Neural progenitor cell (in vitro differentiated cells): ENCODE data around the gene DLG2. TPM values are rescaled to one million over a fixed set of nuclear protein-coding genes. Genes with fewer than 3 reads are reported as not detected.

Experiments
- DNase-seq: peaks from one replicate; pipeline ENCODE4 v3.0.0-alpha.2; 2016; ENCODE audit warnings: low spot score
- H2AFZ ChIP-seq: fragments of 200-600 bp; sonication (generic); replicated peaks from 2 replicates; pipeline ENCODE4 v1.6.1; 2016; ENCODE audit warnings: antibody characterized with exemption
- H3F3A ChIP-seq: fragments of 200-600 bp; sonication (generic); 2 replicates; pipeline ENCODE4 v1.6.1; 2016; ENCODE audit warnings: antibody characterized with exemption, low read depth
- H3K27ac ChIP-seq: fragments of 200-600 bp; sonication (generic); 2 replicates; pipeline ENCODE4 v1.5.1; 2016; ENCODE audit warnings: mild to moderate bottlenecking
- H3K27me3 ChIP-seq: fragments of 200-600 bp; sonication (generic); 2 replicates; pipeline ENCODE4 v1.6.1; 2016; ENCODE audit warnings: mild to moderate bottlenecking, moderate library complexity
- H3K36me3 ChIP-seq: fragments of 200-600 bp; sonication (generic); 2 replicates; pipeline ENCODE4 v1.5.1; 2016
- H3K4me1 ChIP-seq: fragments of 200-600 bp; sonication (generic); 2 replicates; pipeline ENCODE4 v1.6.1; 2016; ENCODE audit warnings: mixed run types
- H3K4me2 ChIP-seq: fragments of 200-600 bp; sonication (generic); 2 replicates; pipeline ENCODE4 v1.6.1; 2016
- H3K4me3 ChIP-seq: fragments of 200-600 bp; sonication (generic); 2 replicates; pipeline ENCODE4 v1.5.1; 2016
- H3K79me2 ChIP-seq: fragments of 200-600 bp; sonication (generic); 2 replicates; pipeline ENCODE4 v1.6.1; 2016; ENCODE audit warnings: low read depth
- H3K9ac ChIP-seq: fragments of 200-600 bp; sonication (generic); 2 replicates; pipeline ENCODE4 v1.6.1; 2016
- H3K9me3 ChIP-seq: fragments of 200-600 bp; sonication (generic); 2 replicates; pipeline ENCODE4 v1.5.1; 2016; ENCODE audit warnings: low read depth
- H4K20me1 ChIP-seq: fragments of 200-600 bp; sonication (generic); 2 replicates; pipeline ENCODE4 v1.6.1; 2016; ENCODE audit warnings: low read depth
- H3K27ac Mint-ChIP-seq: 3 replicates; pipeline ENCODE4 v1.8.0; 2021; ENCODE audit warnings: mixed read lengths
- H3K27me3 Mint-ChIP-seq: 2 replicates; pipeline ENCODE4 v1.8.0; 2022; ENCODE audit warnings: low read depth, mild to moderate bottlenecking, inconsistent platforms, moderate library complexity, mixed read lengths; ENCODE audit not compliant: insufficient read depth
- H3K36me3 Mint-ChIP-seq: 3 replicates; pipeline ENCODE4 v1.8.0; 2021; ENCODE audit warnings: mixed read lengths
- H3K4me1 Mint-ChIP-seq: 3 replicates; pipeline ENCODE4 v1.8.0; 2021; ENCODE audit warnings: mixed read lengths
- H3K4me3 Mint-ChIP-seq: 3 replicates; pipeline ENCODE4 v1.8.0; 2021; ENCODE audit warnings: mild to moderate bottlenecking, moderate library complexity, mixed read lengths
- H3K9me3 Mint-ChIP-seq: 3 replicates; pipeline ENCODE4 v1.8.0; 2020; ENCODE audit warnings: mixed read lengths
- EZH2 ChIP-seq: fragments of 200-600 bp; sonication (generic); IDR thresholded peaks from 2 replicates; pipeline ENCODE4 v1.6.1; 2017; ENCODE audit warnings: antibody characterized with exemption, mild to moderate bottlenecking, moderate library complexity
- EZH2phosphoT487 ChIP-seq: fragments of 200-600 bp; sonication (generic); IDR thresholded peaks from 2 replicates; pipeline ENCODE4 v1.6.1; 2017; ENCODE audit warnings: antibody characterized with exemption
- total RNA-seq: library from RNA; depleted of rRNA; stranded (reverse); fragments of >200 nt; gene quantifications from 2 replicates; pipeline ENCODE4 v1.2.3, GENCODE V29; 2015; ENCODE audit warnings: low replicate concordance
- TF ChIP-seq, protein P1 (sequence below): fragments of 200-600 bp; sonication (generic); IDR thresholded peaks from 2 replicates; pipeline ENCODE4 v1.5.1; 2017; ENCODE audit warnings: antibody characterized with exemption, mild to moderate bottlenecking

Gene DLG2
- total RNA-seq, 1 donor from 2014 or later = 7.5 TPM

GRCh38 chr11:85105868-85106267 is 521.3 kb downstream of the DLG2 start:
- Histone ChIP-seq H3K4me2 (no peak overlapping the region), H3K4me3 (no peak overlapping the region), H3K9me3 (no peaks in the 10 kb centered on the region), H3K27me3 (no peaks in the 10 kb centered on the region), H4K20me1 (no peaks in the 10 kb centered on the region), H3K27ac (no peak overlapping the region), H2AFZ (no peak overlapping the region), H3K79me2 (no peaks in the 10 kb centered on the region), H3K4me1 (no peaks in the 10 kb centered on the region), H3K9ac (no peak overlapping the region), H3K36me3 (no peaks in the 10 kb centered on the region), H3F3A (no peaks in the 10 kb centered on the region)
- H3K36me3 Mint-ChIP-seq = no peaks in the 10 kb centered on the region
- DNase-seq = no peak
- no peaks in the 10 kb centered on the region for H3K4me1 Mint-ChIP-seq
- no peak overlapping the region for H3K27ac Mint-ChIP-seq
- no peaks in the 10 kb centered on the region for H3K9me3 Mint-ChIP-seq
- H3K27me3 Mint-ChIP-seq = no peaks in the 10 kb centered on the region
- H3K4me3 Mint-ChIP-seq = no peak overlapping the region
- TF ChIP-seq, protein P1, sequence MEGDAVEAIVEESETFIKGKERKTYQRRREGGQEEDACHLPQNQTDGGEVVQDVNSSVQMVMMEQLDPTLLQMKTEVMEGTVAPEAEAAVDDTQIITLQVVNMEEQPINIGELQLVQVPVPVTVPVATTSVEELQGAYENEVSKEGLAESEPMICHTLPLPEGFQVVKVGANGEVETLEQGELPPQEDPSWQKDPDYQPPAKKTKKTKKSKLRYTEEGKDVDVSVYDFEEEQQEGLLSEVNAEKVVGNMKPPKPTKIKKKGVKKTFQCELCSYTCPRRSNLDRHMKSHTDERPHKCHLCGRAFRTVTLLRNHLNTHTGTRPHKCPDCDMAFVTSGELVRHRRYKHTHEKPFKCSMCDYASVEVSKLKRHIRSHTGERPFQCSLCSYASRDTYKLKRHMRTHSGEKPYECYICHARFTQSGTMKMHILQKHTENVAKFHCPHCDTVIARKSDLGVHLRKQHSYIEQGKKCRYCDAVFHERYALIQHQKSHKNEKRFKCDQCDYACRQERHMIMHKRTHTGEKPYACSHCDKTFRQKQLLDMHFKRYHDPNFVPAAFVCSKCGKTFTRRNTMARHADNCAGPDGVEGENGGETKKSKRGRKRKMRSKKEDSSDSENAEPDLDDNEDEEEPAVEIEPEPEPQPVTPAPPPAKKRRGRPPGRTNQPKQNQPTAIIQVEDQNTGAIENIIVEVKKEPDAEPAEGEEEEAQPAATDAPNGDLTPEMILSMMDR = no peak
- TF ChIP-seq EZH2 (no peak), EZH2phosphoT487 (no peak)

GRCh38 chr11:85099522-85099921 is 527.6 kb downstream of the DLG2 start:
- no peak for TF ChIP-seq EZH2phosphoT487
- no peak for TF ChIP-seq EZH2
- TF ChIP-seq, protein P1 = no peak

GRCh38 chr11:85098996-85099395 is 528.1 kb downstream of the DLG2 start:
- no peaks in the 10 kb centered on the region for H3F3A ChIP-seq
- no peaks in the 10 kb centered on the region for H3K4me1 ChIP-seq
- Mint-ChIP-seq H3K27ac (no peak overlapping the region), H3K27me3 (peaks cover 2% of the 10 kb centered on the region), H3K36me3 (no peaks in the 10 kb centered on the region), H3K4me3 (no peak overlapping the region), H3K4me1 (no peaks in the 10 kb centered on the region), H3K9me3 (no peaks in the 10 kb centered on the region)
- no peak for DNase-seq
- H3K36me3 ChIP-seq = no peaks in the 10 kb centered on the region
- H3K9me3 ChIP-seq = no peaks in the 10 kb centered on the region
- no peaks in the 10 kb centered on the region for H3K27me3 ChIP-seq
- no peaks in the 10 kb centered on the region for H4K20me1 ChIP-seq
- no peak overlapping the region for H3K4me3 ChIP-seq
- H3K79me2 ChIP-seq = no peaks in the 10 kb centered on the region
- H3K27ac ChIP-seq = no peak overlapping the region
- H3K9ac ChIP-seq = no peak overlapping the region
- TF ChIP-seq EZH2 (no peak), EZH2phosphoT487 (no peak)
- TF ChIP-seq, protein P1 = no peak
- H2AFZ ChIP-seq = no peak overlapping the region
- H3K4me2 ChIP-seq = no peak overlapping the region

More at GRCh38 chr11:85099522-85099921, 527.6 kb downstream of the DLG2 start:
- no peaks in the 10 kb centered on the region for H3K9me3 ChIP-seq
- no peaks in the 10 kb centered on the region for H3K36me3 Mint-ChIP-seq
- H3K9ac ChIP-seq = no peak overlapping the region
- peaks cover 2% of the 10 kb centered on the region for H3K27me3 Mint-ChIP-seq
- no peaks in the 10 kb centered on the region for H3K27me3 ChIP-seq
- no peaks in the 10 kb centered on the region for H3K9me3 Mint-ChIP-seq
- no peak overlapping the region for H3K4me2 ChIP-seq
- H3K27ac Mint-ChIP-seq = no peak overlapping the region
- H3K36me3 ChIP-seq = no peaks in the 10 kb centered on the region
- no peaks in the 10 kb centered on the region for H4K20me1 ChIP-seq
- H3F3A ChIP-seq = no peaks in the 10 kb centered on the region
- H3K4me3 ChIP-seq = no peak overlapping the region
- H3K4me1 ChIP-seq = no peaks in the 10 kb centered on the region
- no peak overlapping the region for H3K27ac ChIP-seq
- H2AFZ ChIP-seq = no peak overlapping the region
- no peaks in the 10 kb centered on the region for H3K79me2 ChIP-seq
- no peak for DNase-seq
- H3K4me3 Mint-ChIP-seq = no peak overlapping the region
- no peaks in the 10 kb centered on the region for H3K4me1 Mint-ChIP-seq

DNA sequence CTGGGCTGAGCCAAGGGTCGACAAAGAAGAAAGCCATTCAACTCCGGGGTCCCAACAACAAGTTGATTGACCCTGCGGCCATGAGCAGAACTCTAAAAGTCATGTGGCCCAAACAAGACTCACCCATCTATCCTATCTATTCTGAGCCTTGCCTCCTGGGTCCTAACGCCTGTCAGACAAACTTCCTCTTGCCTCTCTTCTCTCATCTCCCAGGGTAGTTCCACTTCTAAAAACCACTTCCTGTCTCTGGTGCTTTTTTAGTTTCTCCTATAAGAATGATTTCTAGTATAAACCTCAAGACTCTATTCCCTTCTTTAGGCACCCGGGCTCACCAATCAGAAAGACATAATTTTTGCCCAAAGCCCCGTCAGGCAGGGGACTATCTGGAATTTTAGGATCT is 530.2 kb downstream of the DLG2 start:
- Histone ChIP-seq H3K4me3 (no peak overlapping the region), H3K36me3 (no peaks in the 10 kb centered on the region), H2AFZ (no peak overlapping the region), H3K9me3 (no peaks in the 10 kb centered on the region), H3K4me1 (no peaks in the 10 kb centered on the region), H4K20me1 (no peaks in the 10 kb centered on the region), H3K27me3 (no peaks in the 10 kb centered on the region), H3K79me2 (no peaks in the 10 kb centered on the region), H3K4me2 (no peak overlapping the region), H3F3A (no peaks in the 10 kb centered on the region), H3K27ac (no peak overlapping the region), H3K9ac (no peak overlapping the region)
- H3K36me3 Mint-ChIP-seq = no peaks in the 10 kb centered on the region
- no peaks in the 10 kb centered on the region for H3K4me1 Mint-ChIP-seq
- H3K27me3 Mint-ChIP-seq = peaks cover 2% of the 10 kb centered on the region
- no peak overlapping the region for H3K4me3 Mint-ChIP-seq
- DNase-seq = no peak
- no peaks in the 10 kb centered on the region for H3K9me3 Mint-ChIP-seq
- no peak overlapping the region for H3K27ac Mint-ChIP-seq
- TF ChIP-seq EZH2 (no peak), EZH2phosphoT487 (no peak)
- TF ChIP-seq, protein P1 = no peak
